GM12872 (cell line): ENCODE data around the gene ASMT.

Experiments
- CTCF ChIP-seq: IDR thresholded peaks from 3 replicates; pipeline ENCODE4 v1.5.1; 2011; ENCODE audit warnings: low read depth, mild to moderate bottlenecking, low read length, moderate library complexity; ENCODE audit not compliant: insufficient read depth

Gene ASMT

GRCh38 chrX:1614927-1615326 lies at the start of gene ASMT:
ASMT (plus strand) TSS chrX:1615059; CDS start chrX:1615200, 141 bp downstream.
- no peak for TF ChIP-seq CTCF

GRCh38 chrX:1576201-1576992 lies 38.5 kb upstream of the ASMT start:
- TF ChIP-seq CTCF: no peak

- TF ChIP-seq CTCF: no peak
Observed at GRCh38 chrX:1577845-1578244, 37.0 kb upstream of the ASMT start.

DNA sequence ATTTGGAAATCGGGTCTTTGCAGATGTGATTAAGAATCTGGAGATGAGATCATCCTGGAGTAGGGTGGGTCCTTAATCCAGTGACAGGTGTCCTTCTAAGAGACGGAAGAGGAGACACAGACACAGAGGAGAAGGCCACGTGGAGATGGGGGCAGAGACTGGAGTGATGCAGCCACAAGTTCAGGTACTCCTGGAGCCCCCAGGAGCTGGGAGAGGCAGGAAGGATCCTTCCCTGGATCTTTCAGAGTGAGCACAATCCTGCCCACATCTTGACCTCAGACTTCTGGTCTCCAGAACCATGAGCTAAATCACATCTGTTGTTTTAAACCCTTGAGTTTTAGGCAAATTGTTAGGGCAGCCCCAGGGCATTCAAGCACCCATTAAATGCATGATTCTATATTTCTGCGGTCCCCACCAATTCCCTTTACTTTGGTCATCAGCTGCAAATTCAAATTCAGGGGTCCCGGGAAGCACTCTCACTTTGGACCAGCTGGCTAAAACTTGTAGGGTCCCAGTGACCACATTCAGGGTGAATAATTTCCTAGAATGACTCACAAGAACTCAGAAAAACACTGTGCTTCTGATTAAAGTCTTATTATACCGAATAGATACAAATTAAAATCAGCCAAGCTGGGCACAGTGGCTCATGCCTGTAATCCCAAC lies 36.2 kb upstream of the ASMT start:
- no peak for TF ChIP-seq CTCF

DNA sequence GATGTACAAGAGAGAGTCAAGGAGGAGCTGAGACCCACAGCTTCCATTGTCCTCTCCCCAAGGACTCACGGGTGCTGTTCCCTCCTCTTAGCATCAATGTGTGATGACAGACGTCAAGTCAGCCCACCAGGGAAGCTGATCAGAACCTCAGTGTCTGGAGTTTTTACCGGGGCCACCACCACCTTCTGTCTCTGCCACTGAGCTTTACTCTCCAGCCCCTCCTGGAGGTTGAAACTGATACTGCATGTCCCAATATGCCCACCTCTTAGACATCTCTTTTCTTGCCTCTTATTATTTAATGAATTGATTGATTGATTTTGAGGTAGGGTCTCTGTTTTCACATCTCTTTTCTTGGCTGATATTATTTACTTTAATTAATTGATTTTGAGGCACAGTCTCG lies 33.7 kb upstream of the ASMT start:
- peak; percentile 87 for TF ChIP-seq CTCF

DNA sequence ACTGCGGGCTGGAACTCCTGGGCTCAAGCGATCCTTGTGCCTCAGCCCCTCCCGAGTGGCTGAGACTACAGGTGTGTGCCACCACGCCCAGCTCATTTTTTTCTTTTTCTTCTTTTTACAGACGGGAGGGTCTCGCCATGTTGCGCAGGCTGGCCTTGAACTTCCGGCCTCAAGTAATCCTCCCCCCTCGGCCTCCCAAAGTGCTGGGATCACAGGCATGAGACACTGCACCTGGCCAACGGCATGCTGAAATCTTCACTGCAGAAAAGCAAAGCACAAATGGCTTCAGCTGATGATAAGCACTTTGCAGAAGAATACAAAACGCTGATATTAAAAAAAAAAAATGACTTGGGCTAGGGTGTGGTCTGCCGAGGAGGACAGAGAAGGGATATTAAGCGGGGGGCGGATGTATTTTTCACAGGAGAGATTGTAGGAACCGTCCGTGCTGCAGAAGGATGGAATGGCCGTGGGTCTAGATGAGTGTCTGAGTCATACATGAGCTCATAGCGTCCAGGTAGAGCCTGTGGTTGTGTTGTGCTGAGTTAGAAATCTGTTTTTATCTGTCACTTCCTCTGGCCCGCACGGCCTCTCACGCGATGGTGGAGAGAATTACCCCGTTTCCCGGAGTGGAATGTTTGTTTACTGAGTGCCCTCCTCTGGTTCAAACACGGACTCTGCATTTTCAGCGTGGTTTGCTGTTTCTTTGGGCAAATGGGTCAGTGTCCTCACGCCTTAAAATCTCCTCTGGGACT lies 32.0 kb upstream of the ASMT start:
- TF ChIP-seq CTCF: 0 out of 3 replicates have a peak, but pooled peaks have one; percentile 8

DNA sequence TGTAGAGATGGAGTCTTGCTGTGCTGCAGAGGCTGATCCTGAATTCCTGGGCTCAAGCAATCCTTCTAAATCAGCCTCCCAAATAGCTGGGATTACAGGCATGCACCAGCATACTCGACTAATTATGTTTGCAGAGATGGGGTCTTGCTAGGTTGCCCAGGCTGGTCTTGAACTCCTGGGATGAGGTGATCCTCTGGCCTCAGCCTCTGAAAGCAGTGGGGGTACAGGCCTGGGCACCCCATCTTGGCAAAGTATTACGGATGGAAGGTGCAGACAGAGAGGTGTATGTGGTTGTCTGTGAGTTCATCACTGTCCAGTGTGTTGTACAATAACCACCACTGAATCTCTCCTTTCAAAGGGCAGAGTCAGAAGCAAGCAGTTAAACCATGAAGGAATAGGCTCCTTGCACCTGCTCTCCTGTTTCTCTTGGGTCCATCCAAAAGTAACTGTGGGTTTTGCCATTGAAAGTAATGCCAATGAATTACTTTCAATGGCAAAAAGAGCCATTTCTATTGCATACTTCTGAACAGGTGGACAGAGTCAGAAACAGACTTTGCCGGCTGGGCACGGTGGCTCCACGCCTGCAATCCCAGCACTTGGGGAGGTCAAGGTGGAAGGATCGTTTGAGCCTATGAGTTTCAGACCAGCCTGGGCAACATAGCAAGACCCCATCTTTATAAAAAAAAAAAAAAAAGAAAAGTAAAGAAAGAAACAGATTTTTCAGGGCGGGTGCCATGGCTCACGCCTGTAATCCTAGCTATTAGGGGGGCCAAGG lies 30.4 kb upstream of the ASMT start:
- no peak for TF ChIP-seq CTCF
